Measurements from ENCODE around the gene AOPEP.

The AOPEP gene

DNA sequence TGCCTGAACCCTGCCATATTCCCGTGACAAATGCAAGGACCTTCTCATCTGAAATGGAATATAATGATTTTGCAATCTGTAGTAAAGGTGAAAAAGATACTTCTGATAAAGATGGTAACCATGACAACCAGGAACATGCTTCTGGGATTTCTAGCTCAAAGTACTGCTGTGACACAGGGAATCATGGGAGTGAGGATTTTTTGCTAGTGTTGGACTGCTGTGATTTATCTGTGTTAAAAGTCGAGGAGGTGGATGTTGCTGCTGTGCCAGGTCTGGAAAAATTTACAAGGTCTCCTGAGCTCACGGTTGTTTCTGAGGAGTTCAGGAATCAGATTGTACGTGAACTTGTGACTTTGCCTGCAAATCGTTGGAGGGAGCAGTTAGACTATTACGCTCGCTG is 33.5 kb downstream of the AOPEP start:
- TF ChIP-seq FOXM1 (IDR thresholded peaks at IDR 0.05; ENCODE audit: borderline replicate concordance, low read depth) (no peak), TEAD4 (IDR thresholded peaks at IDR 0.05) (no peak), TAF1 (IDR thresholded peaks at IDR 0.05; ENCODE audit: low read depth) (no peak), NFIC (IDR thresholded peaks at IDR 0.05) (no peak), CEBPB (IDR thresholded peaks at IDR 0.05) (no peak), ZBTB7A (IDR thresholded peaks at IDR 0.05; ENCODE audit: low read depth) (no peak), EGR1 (IDR thresholded peaks at IDR 0.05) (no peak), EP300 (IDR thresholded peaks at IDR 0.05; ENCODE audit: borderline replicate concordance) (no peak), CREB1 (IDR thresholded peaks at IDR 0.05; ENCODE audit: low read depth) (no peak), TCF12 (IDR thresholded peaks at IDR 0.05; ENCODE audit: low read depth) (no peak)
- TF ChIP-seq, protein P1, sequence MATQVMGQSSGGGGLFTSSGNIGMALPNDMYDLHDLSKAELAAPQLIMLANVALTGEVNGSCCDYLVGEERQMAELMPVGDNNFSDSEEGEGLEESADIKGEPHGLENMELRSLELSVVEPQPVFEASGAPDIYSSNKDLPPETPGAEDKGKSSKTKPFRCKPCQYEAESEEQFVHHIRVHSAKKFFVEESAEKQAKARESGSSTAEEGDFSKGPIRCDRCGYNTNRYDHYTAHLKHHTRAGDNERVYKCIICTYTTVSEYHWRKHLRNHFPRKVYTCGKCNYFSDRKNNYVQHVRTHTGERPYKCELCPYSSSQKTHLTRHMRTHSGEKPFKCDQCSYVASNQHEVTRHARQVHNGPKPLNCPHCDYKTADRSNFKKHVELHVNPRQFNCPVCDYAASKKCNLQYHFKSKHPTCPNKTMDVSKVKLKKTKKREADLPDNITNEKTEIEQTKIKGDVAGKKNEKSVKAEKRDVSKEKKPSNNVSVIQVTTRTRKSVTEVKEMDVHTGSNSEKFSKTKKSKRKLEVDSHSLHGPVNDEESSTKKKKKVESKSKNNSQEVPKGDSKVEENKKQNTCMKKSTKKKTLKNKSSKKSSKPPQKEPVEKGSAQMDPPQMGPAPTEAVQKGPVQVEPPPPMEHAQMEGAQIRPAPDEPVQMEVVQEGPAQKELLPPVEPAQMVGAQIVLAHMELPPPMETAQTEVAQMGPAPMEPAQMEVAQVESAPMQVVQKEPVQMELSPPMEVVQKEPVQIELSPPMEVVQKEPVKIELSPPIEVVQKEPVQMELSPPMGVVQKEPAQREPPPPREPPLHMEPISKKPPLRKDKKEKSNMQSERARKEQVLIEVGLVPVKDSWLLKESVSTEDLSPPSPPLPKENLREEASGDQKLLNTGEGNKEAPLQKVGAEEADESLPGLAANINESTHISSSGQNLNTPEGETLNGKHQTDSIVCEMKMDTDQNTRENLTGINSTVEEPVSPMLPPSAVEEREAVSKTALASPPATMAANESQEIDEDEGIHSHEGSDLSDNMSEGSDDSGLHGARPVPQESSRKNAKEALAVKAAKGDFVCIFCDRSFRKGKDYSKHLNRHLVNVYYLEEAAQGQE (IDR thresholded peaks at IDR 0.05; ENCODE audit: low read depth): no peak
- TF ChIP-seq, protein P2, sequence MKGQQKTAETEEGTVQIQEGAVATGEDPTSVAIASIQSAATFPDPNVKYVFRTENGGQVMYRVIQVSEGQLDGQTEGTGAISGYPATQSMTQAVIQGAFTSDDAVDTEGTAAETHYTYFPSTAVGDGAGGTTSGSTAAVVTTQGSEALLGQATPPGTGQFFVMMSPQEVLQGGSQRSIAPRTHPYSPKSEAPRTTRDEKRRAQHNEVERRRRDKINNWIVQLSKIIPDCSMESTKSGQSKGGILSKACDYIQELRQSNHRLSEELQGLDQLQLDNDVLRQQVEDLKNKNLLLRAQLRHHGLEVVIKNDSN (IDR thresholded peaks at IDR 0.05): no peak
- TF ChIP-seq, protein P3, sequence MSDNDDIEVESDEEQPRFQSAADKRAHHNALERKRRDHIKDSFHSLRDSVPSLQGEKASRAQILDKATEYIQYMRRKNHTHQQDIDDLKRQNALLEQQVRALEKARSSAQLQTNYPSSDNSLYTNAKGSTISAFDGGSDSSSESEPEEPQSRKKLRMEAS (IDR thresholded peaks at IDR 0.05): no peak

DNA sequence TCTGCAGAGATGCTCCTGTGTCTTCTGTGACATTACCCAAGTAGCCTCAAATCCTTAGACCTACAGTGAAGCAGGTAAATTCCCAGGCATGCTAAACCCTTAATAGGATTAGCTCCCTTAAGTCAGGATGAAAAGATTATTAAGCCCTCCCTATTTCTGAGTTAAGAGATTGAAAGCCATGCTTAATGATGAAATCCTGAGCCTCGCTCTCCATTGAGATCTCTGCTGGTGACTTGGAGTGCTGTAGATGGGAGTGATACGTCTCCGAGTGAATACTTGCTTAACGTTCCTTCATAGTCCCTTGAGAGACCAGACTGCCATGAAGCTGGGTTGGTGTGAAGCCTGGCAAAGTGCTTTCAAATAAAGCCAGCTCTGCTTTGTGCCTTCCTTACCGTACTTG is 34.2 kb downstream of the AOPEP start:
- no peak for TF ChIP-seq YY1 (IDR thresholded peaks at IDR 0.05; ENCODE audit: low read depth)
- no peak for TF ChIP-seq EP300 (IDR thresholded peaks at IDR 0.05; ENCODE audit: borderline replicate concordance)
- TF ChIP-seq ZBTB7A (IDR thresholded peaks at IDR 0.05; ENCODE audit: low read depth): no peak
- TF ChIP-seq CREB1 (IDR thresholded peaks at IDR 0.05; ENCODE audit: low read depth): no peak
- TF ChIP-seq TAF1 (IDR thresholded peaks at IDR 0.05; ENCODE audit: low read depth): no peak
- TF ChIP-seq RAD21 (IDR thresholded peaks at IDR 0.05; ENCODE audit: low read depth): no peak
- TF ChIP-seq EGR1 (IDR thresholded peaks at IDR 0.05): no peak
- TF ChIP-seq, protein P2 (IDR thresholded peaks at IDR 0.05): no peak

DNA sequence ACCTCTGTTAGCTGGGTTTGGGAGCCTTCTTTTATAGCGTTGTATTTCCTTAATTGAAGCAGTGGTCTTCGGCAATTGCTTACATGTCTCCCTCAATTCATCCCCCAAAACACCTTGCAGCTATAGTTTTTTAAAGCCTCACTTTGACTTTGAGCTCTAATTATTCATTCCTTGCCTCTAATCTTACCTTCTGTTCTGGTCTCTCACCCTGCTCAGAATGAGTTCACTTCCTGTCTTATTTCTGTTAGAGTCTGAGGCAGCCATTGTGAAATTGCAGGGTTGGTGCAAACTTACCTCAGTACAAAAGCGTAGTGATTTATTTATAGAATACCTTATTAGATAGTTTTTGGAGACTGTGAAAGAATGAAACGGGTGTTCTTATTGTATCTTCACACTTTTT is 35.0 kb downstream of the AOPEP start:
- TF ChIP-seq CREB1 (IDR thresholded peaks at IDR 0.05; ENCODE audit: low read depth): no peak
- TF ChIP-seq TCF12 (IDR thresholded peaks at IDR 0.05; ENCODE audit: low read depth): no peak
- TF ChIP-seq ZBTB7A (IDR thresholded peaks at IDR 0.05; ENCODE audit: low read depth): no peak
- TF ChIP-seq, protein P3 (IDR thresholded peaks at IDR 0.05): no peak
- no peak for TF ChIP-seq CEBPB (IDR thresholded peaks at IDR 0.05)
- TF ChIP-seq TAF1 (IDR thresholded peaks at IDR 0.05; ENCODE audit: low read depth): no peak
- no peak for TF ChIP-seq EGR1 (IDR thresholded peaks at IDR 0.05)
- no peak for TF ChIP-seq RAD21 (IDR thresholded peaks at IDR 0.05; ENCODE audit: low read depth)
- no peak for TF ChIP-seq EP300 (IDR thresholded peaks at IDR 0.05; ENCODE audit: borderline replicate concordance)
- TF ChIP-seq YY1 (IDR thresholded peaks at IDR 0.05; ENCODE audit: low read depth): no peak
- no peak for TF ChIP-seq NFIC (IDR thresholded peaks at IDR 0.05)
- TF ChIP-seq, protein P2 (IDR thresholded peaks at IDR 0.05): no peak
- no peak for TF ChIP-seq FOXM1 (IDR thresholded peaks at IDR 0.05; ENCODE audit: borderline replicate concordance, low read depth)
- TF ChIP-seq, protein P1 (IDR thresholded peaks at IDR 0.05; ENCODE audit: low read depth): no peak
- TF ChIP-seq TEAD4 (IDR thresholded peaks at IDR 0.05): no peak

DNA sequence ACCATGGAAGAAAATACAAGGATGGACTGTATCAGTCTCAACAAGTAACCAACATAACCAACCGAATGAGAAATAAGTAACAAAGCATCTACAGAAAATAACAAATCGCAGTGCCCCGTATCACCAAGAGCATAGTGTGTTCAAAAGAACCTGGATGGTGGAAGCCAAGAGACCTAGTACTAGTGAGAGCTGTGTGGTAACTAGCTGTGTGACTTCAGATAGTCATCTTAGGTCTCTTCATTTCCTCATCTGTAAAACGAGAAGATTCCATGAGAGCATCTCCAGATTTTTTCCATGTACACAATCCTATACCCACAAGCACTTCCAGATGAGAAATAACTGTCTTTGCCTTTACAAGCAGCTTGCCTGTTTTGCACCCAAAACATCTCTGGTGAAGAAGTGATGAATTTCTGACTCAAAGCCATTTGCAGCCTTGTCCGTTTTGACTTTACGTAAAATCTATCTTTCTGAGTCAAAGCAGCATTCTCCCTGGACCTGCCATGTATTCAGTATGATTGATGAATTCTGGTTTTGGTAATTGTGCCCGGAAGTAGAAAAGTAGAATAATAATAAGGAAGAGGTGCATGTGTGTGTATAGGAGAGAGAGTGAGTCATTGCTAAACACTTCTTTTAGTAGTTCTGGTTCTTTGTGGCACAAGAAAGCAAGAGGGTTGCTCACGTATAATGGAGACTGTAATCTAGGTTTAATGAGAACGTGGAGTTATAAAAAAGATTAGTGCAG is 41.0 kb downstream of the AOPEP start:
- TF ChIP-seq, protein P3 (IDR thresholded peaks at IDR 0.05): no peak
- TF ChIP-seq FOXM1 (IDR thresholded peaks at IDR 0.05; ENCODE audit: borderline replicate concordance, low read depth) (no peak), TCF12 (IDR thresholded peaks at IDR 0.05; ENCODE audit: low read depth) (no peak), NFIC (IDR thresholded peaks at IDR 0.05) (no peak), YY1 (IDR thresholded peaks at IDR 0.05; ENCODE audit: low read depth) (no peak), TEAD4 (IDR thresholded peaks at IDR 0.05) (no peak), ZBTB7A (IDR thresholded peaks at IDR 0.05; ENCODE audit: low read depth) (no peak), EGR1 (IDR thresholded peaks at IDR 0.05) (no peak), CEBPB (IDR thresholded peaks at IDR 0.05) (no peak)
- TF ChIP-seq, protein P2 (IDR thresholded peaks at IDR 0.05): no peak
- TF ChIP-seq, protein P1 (IDR thresholded peaks at IDR 0.05; ENCODE audit: low read depth): no peak
